Activated CD8-positive, alpha-beta memory T cell treated with anti-CD3 and anti-CD28 coated beads, Interleukin-2, amount 50 U/mL, for 48 hours (primary cell): ENCODE results near the gene ST3GAL2.
"Not testable (repeated sequence)": the region's sequence is repeated elsewhere in the genome, so short reads cannot be mapped to it uniquely, and the experiment has no call there.

ENCODE experiments used
- DNase-seq: peaks from one replicate; pipeline ENCODE4 v3.0.0-alpha.2; 2020

Gene ST3GAL2

DNA sequence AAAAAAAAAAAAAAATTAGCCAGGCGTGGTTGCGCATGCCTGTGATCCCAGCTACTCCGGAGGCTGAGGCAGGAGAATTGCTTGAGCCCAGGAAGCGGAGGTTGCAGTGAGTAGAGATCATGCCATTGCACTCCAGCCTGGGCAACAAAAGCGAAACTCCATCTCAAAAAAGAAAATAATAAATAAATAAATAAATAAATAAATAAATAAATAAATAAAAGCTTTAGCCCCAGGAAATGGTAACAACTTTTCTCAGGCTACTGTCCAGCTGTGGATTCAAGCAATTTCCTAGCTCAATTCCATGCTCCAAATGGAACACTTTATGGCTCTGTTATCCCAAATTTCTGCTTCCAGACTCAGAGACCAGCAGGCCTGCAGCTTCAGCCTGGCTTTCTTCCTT is 25.3 kb downstream of the ST3GAL2 start:
- not testable (repeated sequence) for DNase-seq

DNA sequence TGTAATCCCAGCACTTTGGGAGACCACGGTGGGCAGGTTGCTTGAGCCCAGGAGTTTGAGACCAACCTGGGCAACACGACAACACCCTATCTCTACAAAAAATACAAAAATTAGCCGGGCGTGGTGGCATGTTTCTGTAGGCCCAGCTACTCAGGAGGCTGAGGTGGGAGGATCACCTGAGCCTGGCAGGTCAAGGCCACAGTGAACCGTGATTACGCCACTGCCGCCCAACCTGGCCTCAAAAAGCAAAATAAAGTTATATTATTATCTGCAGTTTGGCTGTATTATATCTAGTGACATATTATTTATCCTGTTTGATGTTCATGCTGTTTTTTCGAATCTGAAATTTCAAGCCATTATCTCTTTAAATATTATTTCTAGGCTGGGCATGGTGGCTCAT is 26.5 kb downstream of the ST3GAL2 start:
- no peak for DNase-seq

- no peak for DNase-seq
Observed at GRCh38 chr16:70410734-70411133, 28.2 kb downstream of the ST3GAL2 start.

DNA sequence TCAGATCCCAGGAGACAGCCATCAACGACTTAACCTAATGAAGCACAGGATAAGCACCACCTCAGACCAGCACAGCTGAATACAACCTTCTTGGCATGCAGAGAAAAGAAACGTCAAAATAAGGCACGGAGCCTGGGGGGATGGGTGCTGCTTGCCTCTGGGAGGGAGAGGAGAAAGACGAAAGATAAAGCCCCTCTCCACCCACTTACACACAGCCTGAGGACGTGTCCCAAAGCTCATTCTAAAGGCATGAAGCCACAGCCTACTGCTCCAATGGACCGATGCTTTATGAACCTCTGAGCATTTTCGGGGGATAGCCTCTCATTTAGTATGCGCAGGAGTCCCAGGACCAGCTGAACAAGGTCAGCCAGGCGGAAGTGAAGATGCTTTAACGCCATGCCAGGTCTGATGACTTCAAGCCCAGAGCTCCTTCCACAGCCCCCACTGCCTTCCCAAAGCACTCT is 31.1 kb downstream of the ST3GAL2 start:
- no peak for DNase-seq

GRCh38 chr16:70406104-70406503 is 32.8 kb downstream of the ST3GAL2 start:
- DNase-seq = not testable (repeated sequence)

DNA sequence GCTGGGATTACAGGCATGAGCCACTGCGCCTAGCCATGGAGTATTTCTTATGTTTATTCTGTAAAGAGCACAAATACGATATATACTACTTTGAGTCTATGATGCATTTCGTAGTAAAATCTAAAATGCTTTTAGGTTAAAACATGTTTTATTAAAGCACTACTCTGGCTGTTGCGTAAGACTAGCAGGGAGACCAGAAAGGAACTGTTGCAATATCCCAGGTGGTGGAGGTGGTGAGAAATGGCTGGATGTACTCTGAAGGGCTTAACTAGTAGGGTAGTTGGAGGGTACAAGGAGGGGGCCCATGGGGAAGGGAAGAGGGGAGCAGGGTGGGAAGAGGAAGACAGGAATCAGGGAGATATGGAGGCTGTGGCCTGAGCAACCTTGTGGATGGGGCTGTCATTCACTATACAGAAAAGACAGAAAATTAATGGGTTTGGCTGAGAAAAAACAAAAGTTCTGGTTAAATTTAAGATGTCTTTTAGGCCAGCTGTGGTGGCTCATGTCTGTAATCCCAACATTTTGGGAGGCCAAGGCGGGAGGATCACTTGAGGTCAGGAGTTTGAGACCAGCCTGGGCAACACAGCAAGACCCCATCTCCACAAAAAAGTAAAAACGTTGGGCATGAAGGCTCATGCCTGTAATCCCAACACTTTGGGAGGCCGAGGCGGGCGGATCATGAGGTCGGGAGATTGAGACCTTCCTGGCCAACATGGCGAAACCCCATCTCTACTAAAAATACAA is 35.8 kb downstream of the ST3GAL2 start:
- no peak for DNase-seq

GRCh38 chr16:70399951-70400350 is 38.9 kb downstream of the ST3GAL2 start:
- DNase-seq = no peak

DNA sequence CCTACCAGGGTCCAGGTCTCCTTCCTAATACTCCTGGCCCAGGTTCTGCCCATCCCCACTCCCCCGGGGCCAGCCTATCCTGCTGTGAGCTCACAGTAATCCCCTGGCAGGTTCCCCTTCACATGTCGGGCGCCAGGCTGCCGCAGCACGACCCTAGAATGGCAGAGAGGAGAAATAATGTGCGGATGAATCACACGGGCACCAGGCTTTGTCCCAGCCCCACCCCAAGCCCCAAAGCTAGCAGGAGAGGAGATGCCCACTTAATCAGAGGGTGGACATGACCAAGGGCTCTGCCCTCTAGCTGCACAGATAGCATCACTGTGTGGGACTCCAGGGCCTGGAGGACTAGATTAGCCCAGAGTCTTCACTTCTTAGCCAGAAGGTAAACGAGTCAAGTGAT is 39.5 kb downstream of the ST3GAL2 start:
- no peak for DNase-seq

DNA sequence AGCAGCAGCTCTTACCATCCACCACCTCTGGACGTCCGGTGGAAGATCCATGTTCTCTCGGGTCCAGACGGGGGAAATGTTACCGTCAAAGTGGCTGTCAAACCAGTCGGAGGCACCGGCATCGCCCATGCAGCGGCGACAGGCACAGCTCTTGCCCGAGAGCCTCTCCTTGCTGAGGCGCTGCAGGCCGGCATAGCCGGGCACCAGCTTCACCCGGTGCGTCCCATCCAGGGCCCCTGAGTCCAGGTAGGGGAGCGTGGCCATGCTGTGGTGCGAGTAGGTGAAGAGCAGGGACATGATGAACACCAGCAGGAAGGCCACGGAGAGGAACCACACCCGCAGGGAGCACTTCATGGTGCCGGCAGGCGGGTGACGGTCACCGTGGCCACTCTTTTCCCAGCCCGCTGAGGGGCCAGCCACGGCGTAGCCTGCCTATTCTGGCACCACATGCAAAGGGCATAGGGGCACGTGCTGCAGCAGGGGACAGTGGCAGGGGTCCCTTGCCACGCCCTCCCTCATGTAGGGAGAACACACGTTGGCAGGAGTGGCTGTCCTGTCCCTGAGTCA is 40.6 kb downstream of the ST3GAL2 start:
- no peak for DNase-seq

- no peak for DNase-seq
Observed at GRCh38 chr16:70396246-70396904, 42.5 kb downstream of the ST3GAL2 start.

- DNase-seq = peak; percentile 88
Observed at GRCh38 chr16:70395345-70395901, 43.5 kb downstream of the ST3GAL2 start.

DNA sequence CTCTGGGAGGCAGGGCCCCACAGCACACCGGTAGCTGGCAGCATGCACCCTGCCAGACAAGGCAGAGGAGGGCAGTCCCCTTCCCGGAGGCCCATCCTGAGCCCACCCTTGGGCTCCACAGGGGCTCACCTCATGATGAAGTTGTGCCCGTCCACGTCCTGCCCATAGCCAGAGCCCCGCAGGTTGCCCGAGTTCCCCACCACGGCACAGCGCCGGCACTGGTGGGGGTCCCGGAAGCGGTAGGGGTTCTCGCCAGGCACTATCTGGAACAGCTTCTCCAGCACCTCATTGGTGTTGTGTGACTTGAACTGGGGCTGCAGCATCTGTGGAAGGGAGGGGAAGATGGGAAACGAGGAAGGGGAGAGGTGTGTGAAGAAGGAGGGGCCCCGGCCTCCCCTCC is 44.0 kb downstream of the ST3GAL2 start:
- DNase-seq = no peak

GRCh38 chr16:70393662-70394061 is 45.2 kb downstream of the ST3GAL2 start:
- no peak for DNase-seq

GRCh38 chr16:70392606-70393005 is 46.3 kb downstream of the ST3GAL2 start:
- no peak for DNase-seq

DNA sequence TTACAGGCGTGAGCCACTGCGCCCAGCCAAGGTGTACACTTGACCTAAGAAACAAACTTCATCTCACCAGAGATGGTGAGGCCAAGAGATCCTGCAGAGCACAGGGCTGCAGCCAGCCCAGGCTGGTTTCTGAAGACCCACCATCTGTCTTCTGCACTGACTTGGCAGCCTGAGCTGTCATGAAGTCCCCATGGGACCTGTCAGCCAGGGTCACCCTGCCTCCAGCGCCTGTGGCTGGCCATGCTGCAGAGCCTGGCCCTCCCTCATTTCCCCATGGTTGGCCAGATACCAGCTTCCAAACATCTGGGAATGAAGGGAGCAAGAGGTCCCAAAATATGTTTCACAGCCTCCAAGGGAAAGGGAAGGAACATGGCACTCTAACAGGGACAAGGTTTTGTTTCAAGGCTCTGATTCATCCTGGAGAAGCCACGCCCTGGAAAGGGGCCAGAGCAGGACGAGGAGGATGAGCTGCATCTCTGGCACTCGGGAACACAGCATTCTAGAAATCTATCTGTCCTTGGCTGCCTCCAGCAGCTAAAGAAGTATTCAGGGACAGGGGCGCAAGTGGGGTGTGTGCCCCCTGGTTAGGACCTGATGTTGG is 46.9 kb downstream of the ST3GAL2 start:
- no peak for DNase-seq

DNA sequence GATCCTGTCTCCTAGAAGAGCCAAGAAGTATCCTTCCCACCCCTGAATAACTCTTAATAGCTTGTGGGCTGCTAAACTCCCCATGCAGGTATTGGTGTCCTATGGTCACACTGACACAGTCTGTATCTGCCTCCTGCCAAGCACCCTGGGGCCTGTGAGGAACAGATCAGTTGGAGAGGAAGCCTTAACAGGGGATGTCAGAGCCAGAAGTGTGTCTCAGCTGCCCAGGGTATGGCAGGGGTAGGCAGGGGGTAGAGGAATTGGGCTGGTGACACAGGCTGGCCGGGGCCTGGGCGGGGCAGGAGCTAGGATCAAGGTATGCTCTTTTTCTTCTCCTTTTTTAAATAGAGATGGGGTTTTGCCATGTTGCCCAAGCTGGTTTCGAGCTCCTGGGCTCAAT is 47.5 kb downstream of the ST3GAL2 start:
- DNase-seq = no peak

- no peak for DNase-seq
Observed at GRCh38 chr16:70390774-70391173, 48.1 kb downstream of the ST3GAL2 start.

GRCh38 chr16:70388006-70388680 is 50.8 kb downstream of the ST3GAL2 start:
- DNase-seq = no peak

DNA sequence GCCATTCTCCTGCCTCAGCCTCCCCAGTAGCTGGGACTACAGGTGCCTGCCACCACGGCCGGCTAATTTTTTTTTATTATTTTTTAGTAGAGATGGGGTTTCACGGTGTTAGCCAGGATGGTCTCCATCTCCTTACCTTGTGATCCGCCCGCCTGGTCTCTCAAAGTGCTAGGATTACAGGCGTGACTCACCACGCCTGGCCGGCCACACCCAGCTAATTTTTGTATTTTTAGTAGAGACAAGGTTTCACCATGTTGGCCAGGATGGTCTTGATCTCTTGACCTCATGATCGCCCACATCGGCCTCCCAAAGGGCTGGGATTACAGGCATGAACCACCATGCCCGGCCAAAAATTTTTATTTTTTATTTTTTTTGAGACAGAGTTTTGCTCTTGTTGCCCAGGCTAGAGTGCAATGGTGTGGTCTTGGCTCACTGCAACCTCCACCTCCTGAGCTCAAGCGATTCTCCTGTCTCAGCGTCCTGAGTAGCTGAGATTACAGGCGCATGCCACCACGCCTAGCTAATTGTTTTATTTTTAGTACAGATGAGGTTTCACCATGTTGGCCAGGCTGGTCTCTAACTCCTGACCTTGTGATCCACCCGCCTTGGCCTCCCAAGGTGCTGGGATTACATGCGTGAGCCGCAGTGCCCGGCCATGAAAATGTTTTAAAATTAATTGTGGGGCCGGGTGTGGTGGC is 52.5 kb downstream of the ST3GAL2 start:
- not testable (repeated sequence) for DNase-seq

DNA sequence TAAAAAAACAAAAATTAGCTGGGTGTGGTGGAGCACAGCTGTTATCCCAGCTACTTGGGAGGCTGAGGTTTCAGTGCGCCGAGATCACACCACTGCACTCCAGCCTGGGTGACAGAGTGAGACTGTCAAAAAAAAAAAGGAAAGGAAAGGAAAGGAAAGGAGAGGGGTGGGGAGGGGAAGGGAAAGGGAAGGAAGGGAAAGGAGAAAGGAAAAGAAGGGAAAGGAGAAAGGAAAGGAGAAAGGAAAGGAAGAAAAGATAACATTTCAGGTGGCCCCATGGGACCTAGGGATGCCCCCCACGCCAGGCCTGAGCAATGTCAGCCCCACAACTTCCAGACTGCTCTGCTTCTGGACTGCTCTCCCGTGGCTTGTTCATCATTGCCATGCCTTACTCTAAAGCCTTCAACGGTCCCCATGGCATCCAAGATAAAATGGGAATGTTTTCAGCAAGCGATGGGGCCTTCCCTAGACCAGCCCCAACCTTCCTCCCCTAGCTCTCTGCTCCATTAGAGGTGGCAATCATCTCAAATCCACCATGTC is 55.4 kb downstream of the ST3GAL2 start:
- no peak for DNase-seq

DNA sequence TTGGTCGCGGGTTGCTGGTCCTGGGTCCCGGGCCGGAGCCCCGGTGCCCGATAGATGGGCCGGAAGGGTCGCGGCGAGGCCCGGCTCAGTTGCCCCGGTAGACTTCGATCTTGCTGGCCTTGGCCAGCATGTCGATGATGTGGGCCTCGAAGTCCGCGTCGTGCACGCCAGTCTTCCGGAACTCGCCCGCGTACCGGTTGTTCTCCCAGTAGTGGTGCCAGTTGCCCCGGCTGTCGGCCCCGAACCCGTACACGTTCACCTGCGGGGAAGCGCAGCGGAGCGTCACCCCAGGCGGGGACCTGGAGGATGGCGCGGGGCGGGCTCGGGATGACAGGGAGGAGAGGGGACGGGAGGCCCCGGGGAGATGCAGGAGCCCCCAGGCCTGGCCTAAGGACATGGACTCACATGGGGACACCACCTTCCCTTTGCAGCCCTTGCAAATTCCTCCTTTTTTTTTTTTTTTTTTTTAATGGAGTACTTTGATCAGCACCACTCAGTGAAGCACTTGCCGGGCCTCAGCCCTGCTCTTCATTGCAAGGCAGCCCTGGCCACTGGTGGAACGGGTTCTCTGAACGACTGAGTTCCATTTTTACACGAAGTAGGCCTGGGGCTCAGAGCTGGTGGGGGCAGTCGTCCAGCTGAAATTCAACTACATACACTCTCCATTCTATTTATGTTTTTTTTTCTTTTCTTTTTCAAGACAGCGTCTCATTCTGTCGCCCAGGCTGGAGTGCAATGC is 57.1 kb downstream of the ST3GAL2 start:
- DNase-seq = no peak
